ENCODE measurements around the gene CALM3. TPM values are rescaled to one million over a fixed set of nuclear protein-coding genes. Genes with fewer than 3 reads are reported as not detected.

Gene CALM3
- total and polyA plus RNA-seq, 2 of the 4 experiments (the other 2 are of a cell fraction): 91.6 to 501 TPM

- ATAC-seq (ENCODE audit: low read depth): no peak
- H3K36me3 ChIP-seq (ENCODE audit: control insufficient read depth, insufficient read depth, low read length): no peaks in the 10 kb centered on the region
- ChIA-PET CTCF (no interaction called here), POLR2A (ENCODE audit: unreplicated experiment) (no interaction called here)
- no peak overlapping the region for H3K56ac ChIP-seq (ENCODE audit: extremely low read depth, insufficient read depth, low read length)
- intact Hi-C loops (cut with micrococcal nuclease) (no loop called here), in situ Hi-C loops (cut with MboI; ENCODE audit: low sequenced_read_pairs) (no loop called here), dilution Hi-C loops (cut with HindIII; ENCODE audit: low sequenced_read_pairs, unreplicated experiment) (no loop called here)
- H2BK20ac ChIP-seq (ENCODE audit: low read depth, low read length): no peak overlapping the region
- H4K5ac ChIP-seq (ENCODE audit: low read depth, low read length): no peak overlapping the region
- no peak overlapping the region for H3K23ac ChIP-seq (ENCODE audit: low read depth, low read length)
- no peak for DNase-seq
- H3K4me2 ChIP-seq (ENCODE audit: low read depth, low read length): no peak overlapping the region
- H2BK120ac ChIP-seq (ENCODE audit: low read depth, low read length): no peak overlapping the region
- H4K8ac ChIP-seq (ENCODE audit: low read depth in 2 of 2, low read length in 2 of 2): no peak overlapping the region
- H3K27me3 ChIP-seq (ENCODE audit: control insufficient read depth, insufficient read depth, low read length): no peaks in the 10 kb centered on the region; the same call in 1 of the 2 replicates
- no peak overlapping the region for H4K91ac ChIP-seq (ENCODE audit: insufficient read depth, low read depth, low read length)
- H2AK9ac ChIP-seq (replicated peaks; ENCODE audit: low read depth, low read length, poor library complexity): peak overlapping the region; percentile 22
- no TSS peak for BruUV-seq (replicated peaks)
- H2AFZ ChIP-seq (replicated peaks; ENCODE audit: low read length, poor library complexity): no peak overlapping the region
- H3K14ac ChIP-seq (replicated peaks; ENCODE audit: low read depth, low read length): no peak overlapping the region
- no peak overlapping the region for H3K27ac ChIP-seq (ENCODE audit: insufficient read depth, low read length)
- WGBS, 2 experiments (ENCODE audit: extremely low coverage in 2 of 2, insufficient read length in 1 of 2): 100% methylated on average over 2 of the region's 3 CpGs; no CpG with 5 or more reads in 1 of the 2 experiments
- H2BK5ac ChIP-seq (ENCODE audit: low read depth, low read length, poor library complexity, severe bottlenecking): no peak overlapping the region
- H2AK5ac ChIP-seq (ENCODE audit: low read depth, low read length): no peak overlapping the region
- no peaks in the 10 kb centered on the region for H3K9me3 ChIP-seq (ENCODE audit: control insufficient read depth, insufficient read depth, low read length)
- no peaks in the 10 kb centered on the region for H3K79me1 ChIP-seq (ENCODE audit: low read depth in 1 of 2, low read length in 2 of 2)
- H3K18ac ChIP-seq (ENCODE audit: low read depth, low read length): no peak overlapping the region
- no peaks in the 10 kb centered on the region for H3K9me1 ChIP-seq (ENCODE audit: insufficient read depth, low read length)
- no peaks in the 10 kb centered on the region for H4K20me1 ChIP-seq (ENCODE audit: insufficient read depth, low read length)
- H3K4ac ChIP-seq (ENCODE audit: low read depth, low read length): no peak overlapping the region
- no peak overlapping the region for H3K4me3 ChIP-seq (ENCODE audit: insufficient read depth, low read depth, low read length)
- no peak overlapping the region for H2BK15ac ChIP-seq (ENCODE audit: low read depth, low read length)
- peaks cover 13% of the 10 kb centered on the region for H3K4me1 ChIP-seq (ENCODE audit: control insufficient read depth, insufficient read depth, low read length)
- no peak for TF ChIP-seq SMC3 (IDR thresholded peaks at IDR 0.05; ENCODE audit: low read depth, low read length)
- TF ChIP-seq FOS (IDR thresholded peaks at IDR 0.05; ENCODE audit: low read depth, low read length): no peak
- H3K9ac ChIP-seq (ENCODE audit: low read depth, low read length): no peak overlapping the region
Measured at GRCh38 chr19:46633130-46633529, 32.0 kb downstream of the CALM3 start.

Measured in IMR-90 (cell line).